ENCODE measurements around the gene N4BP2L2.

The N4BP2L2 gene

DNA sequence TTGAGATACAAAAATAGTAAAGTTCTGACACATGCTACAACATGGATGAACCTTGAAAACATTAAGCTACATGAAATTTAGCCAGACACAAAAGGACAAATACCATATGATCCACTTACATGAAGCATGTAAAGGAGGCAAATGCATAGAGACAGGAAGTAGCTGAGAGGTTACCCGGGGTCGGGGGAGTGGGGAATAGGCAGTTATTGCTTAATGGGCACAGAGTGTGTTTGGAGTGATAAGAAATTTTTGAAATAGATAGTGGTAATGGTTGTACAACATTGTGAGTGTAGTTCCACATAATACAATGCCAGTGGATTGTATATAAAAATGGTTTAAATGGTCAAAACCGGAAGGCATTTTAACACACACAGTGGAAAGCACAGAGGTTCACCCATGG lies 115.0 kb downstream of the N4BP2L2 start:
- no peak for DNase-seq

DNA sequence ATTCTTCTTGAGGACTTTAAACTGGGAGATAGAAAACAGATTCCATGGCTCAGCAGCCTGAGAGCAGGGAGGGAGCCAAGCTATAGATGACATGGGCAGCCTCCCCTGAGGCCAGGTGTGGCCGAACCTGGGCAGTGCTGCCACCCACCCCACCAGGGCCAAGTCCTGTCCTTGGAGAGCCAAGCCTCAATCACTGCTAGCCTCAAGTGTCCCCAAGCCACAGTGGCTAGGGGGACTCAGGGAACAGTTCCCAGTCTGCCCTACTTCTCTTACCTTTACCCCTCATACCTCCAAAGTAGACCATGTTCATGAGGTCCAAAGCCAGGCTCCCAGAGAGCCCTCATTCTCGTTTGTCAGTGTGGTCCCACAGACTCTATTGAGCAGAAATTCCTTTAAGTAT lies 118.7 kb downstream of the N4BP2L2 start:
- no peak for DNase-seq

DNA sequence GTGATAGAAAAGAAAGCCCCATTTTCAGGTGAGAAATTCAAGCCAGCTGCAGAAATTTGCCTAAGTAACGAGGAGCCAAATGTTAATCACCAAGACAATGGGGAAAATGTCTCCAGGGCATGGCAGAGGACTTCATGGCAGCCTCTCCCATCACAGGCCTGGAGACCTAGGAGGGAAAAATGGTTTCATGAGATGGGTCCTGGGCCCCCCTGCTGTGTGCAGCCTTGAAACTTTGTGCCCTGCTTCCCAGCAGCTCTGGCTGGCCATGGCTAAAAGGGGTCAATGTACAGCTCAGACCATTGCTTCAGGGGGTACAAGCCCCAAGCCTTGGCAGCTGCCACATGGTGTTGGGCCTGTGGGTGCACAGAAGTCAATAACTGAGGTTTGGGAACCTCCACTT lies 120.6 kb downstream of the N4BP2L2 start:
- DNase-seq = no peak

DNA sequence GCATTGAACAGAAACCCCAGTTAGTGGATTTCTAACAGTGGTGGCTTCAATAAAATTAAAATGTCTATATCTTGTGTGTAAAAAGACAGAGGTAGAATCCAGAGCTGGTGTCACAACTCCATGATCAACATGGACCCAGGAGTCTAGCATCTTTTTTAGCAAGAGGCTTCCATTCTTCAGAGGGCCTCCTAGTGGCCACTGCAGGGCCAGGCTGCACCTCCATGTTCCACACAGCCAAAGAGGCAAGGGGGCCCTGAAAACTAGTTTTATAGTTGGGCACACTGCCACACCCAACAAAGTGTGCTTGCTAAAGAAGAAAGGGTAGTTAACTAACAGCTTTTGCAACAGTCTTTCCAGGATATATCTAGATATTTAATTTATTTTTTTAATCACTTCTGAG lies 123.6 kb downstream of the N4BP2L2 start:
- DNase-seq = no peak

DNA sequence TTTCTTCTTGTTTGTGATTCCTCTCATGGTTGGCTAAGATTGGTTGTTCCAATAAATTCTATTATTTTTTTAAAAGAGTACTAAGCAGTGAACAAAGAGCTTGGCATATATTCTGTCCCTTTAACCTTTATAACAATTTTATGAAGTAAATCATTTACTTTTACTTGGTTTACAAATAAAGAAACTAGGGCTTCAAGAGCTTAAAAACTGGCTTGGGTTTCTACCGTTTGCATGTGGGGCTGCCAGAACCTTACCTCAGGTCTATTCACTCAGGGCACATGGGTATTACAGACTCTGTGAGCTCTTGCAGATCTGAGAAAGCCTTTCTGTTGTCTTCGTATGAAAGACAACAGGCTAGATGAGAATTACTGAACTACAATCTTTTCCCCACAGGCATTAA lies 124.0 kb downstream of the N4BP2L2 start:
- DNase-seq = no peak

DNA sequence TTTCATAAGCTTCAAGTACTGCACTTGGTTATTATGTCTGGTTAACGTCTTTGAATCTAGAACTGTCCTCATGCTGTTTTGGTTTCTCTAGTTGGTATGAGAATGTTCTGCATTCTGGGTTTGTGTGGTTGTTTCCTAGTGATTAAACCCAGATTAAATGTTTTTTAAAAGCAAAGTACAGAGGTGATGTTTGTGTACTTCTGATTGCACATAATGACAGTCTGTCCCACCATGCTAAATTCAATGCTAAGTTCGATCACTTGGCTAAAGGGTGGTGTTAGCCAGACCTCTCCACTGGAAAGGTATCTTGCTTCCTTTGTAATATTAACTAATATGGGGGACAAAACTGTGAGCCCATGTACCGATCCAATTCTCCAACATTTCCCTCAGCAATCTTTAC lies 125.3 kb downstream of the N4BP2L2 start:
- no peak for DNase-seq

DNA sequence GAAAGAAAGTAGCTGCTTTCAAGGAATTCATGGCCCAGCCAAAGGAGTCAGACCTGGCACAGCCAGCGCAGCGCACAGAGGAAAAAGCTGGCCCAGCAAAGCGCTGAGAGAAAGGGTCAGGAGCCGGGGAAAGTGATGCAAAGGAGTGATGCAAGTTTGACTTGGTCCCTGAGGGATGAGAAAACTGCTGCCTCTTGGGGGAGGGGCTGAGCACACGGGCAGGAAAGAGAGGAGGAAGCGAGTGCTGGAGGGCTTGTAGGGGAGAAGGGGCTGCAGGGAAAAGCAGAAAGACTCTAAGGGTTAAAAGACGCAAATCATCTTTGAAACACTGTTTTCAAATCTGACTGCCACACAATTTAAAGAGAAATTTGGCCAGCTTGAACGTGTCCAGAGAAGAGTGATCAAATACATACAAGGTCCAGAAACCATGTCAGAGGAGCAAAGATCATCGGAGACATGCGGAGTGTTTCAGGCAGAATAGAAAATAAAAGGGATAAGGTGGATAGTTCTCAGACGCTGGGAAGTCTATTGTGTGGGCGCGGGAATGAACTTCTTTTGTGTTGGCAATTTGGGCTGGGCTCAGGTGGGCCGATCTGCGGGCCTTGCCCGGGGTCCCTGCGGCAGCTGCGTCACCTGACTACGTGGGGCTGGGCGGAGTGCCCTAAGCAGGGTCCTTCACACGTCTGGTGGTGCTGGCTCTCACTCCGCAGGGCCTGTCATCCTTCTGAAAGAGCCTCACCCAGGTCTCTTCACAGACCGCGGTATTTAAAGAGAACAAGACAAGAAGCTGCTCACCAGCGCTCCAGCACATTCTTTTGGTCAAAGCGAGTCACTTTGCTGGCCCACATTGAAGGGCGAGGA lies 128.8 kb downstream of the N4BP2L2 start:
- no peak for DNase-seq

DNA sequence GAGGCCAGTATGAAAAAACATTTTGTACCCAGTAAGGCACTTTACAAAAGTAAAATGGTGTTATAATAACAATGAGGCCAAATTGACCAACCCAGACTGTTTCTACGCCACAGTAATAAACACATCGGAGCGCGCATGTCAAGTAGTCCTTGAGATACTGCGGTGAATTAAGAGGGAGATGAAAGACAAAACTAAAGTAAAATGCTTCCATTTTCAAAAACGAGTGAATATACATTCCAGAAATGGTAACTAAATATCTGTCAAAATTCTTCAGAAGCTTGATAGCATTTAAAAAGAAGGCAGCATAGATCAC lies 129.6 kb downstream of the N4BP2L2 start:
- no peak for DNase-seq

DNA sequence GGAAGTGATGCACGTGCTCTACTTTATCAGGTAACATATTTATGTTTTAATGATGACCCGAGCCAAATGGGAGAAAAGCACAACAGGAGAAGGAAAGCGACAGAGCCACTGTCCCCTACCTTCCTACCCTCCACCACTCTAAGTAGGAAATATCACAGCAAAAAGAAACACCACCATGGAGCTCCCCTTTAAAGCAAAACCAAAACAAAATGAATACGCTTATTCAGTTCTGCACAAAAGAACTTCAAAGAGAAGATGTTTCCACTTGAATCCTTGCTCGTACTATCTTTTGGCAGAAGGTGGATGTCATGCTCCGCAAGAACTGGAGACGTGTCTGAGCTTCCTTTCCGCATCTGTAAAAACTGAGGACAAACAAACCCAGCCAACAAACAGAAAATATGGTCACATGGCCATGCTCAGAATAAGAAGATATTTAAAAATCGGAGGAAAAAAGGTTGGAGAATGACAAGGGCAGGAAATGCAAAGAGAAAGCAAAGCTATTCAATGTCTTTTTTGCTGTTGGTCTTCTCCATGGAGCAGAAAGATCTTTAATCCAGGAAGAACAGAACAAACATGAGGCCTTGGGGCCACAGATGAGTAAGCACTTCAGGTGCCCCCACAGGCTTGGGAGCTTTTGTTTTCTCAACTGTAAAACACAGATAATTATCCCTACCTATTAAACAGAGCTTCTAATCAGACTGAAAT lies 130.1 kb downstream of the N4BP2L2 start:
- DNase-seq = no peak

DNA sequence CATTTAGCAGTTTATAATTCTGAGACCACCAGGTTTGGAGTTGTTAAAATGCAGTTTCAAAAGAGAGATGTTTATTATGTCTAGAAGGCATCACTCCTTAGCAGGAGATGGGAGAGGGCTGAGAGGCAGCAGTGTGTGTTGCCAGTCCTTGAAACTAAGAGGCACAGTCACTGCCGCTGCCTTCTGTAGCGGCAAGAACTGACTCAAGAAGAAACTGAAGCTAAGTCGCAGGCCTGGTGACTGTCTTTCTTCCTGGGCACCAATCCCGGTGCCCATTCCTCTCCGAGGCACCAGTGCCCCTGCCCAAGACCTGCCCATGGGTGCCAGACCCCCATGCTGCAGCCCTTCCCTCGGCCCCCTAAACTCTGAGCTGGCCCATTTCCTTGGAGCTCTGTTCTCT lies 130.7 kb downstream of the N4BP2L2 start:
- no peak for DNase-seq

DNA sequence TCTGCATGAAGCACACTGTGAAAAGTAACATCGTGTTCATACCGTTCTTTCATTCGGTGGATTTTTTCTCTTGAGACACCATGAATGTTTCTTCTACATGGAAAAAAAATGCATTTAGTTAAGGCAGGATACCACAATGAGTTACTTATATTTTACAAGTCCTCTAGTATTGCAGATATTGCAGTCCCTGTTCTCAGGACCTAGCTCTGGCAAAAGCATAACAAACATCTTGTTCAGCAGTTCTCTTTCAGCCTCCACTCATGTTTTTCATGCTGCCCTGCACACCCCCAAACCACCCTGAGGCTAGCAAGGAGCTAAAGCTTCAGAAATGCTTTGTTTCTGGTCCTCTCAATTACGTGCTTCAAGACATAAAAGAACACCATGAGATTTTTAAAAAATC lies 135.5 kb downstream of the N4BP2L2 start:
- DNase-seq = no peak

DNA sequence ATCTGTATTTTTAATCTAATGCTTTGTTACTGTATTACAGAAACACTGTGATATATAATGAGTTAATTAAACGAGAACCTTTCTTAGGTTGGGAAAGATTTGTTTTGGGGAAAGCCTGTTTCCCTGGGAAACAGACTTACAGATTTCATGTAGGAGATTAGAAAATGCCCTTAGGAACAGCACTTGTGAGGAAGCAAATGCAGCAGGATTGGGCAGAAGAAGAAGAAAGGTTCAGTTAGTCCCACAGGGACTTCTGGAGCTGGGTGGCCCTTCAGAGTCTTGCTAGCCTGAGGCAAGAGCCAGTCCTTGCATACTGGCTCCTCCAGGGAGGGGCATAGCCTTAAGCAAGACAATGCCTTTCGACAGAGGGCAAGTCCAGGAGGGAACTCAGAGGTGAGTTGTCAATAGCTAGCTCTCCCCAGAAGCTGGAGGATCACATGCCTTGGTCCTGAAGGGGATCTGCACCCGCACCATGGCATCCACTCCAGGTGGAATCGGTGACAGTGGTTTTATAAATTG lies 147.4 kb downstream of the N4BP2L2 start:
- no peak for DNase-seq

DNA sequence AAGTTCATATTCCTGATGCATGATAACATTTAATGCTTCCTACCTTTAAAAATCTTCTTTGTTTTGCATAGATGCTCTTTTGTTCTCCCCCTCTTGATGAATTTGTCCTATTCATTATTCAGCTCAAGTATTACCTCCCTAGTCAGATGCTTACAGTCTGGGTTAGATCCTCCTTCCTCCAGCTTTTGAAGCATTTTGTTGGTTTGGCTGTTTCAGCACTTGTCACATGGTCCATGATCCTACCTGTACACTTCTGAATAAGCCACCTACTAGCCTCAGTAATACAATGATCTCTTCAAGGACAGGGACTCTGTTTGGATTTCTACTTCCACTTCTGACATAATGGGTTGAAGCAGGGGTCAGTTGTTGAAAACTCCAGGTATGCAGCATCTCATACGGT lies 148.1 kb downstream of the N4BP2L2 start:
- no peak for DNase-seq

DNA sequence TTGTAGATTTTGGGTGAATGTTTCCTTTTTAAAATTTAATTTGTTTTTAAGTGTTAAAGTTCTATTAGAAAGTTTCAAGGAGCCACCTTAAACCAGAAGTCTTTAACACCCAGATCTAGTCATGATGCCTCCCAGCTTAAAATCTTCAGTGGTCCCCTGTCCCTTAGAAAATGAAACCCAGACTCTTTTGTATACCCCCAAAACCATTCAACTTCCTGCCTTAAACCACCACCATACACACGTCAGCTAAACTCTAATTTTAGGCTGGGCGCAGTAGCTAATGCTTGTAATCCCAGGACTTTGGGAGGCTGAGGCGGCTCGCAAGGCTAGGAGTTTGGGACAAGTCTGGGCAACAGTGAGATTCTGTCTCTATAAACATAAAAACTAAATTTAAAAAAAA lies 148.5 kb downstream of the N4BP2L2 start:
- DNase-seq = no peak

DNA sequence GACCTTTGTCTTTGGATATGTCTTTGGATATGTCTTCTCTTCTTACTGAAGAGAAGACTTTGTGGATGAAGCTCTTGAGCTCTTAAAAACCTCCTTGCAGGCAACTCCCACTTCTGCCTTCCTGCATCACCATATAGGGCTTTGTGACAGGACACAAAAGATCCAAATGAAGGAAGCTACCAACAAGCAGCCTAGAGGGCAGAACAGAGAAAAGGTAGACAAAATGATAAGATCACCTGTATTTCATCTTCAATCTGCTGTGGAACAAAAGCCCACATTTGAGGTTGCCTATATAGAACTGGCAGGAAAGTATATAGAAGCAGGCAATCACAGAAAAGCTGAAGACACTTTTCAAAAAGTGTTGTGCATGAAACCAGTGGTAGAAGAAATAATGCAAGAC lies 153.2 kb downstream of the N4BP2L2 start:
- DNase-seq = no peak

DNA sequence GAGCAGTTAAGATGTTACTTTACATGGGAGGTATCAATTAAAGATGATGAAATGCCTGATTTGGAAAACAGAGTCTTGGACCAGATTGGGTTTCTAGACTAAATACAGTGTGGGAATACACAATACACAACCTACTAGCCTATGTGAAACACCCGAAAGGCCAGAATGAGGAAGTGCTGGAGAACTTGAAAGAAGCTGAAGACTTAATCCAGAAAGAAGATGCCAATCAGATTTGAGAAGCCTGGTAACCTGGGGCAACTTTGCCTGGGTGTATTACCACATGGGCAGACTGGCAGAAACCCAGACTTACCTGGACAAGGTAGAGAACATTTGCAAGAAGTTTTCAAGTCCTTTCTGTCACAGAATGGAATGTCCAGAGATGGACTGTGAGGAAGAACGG lies 153.9 kb downstream of the N4BP2L2 start:
- no peak for DNase-seq

DNA sequence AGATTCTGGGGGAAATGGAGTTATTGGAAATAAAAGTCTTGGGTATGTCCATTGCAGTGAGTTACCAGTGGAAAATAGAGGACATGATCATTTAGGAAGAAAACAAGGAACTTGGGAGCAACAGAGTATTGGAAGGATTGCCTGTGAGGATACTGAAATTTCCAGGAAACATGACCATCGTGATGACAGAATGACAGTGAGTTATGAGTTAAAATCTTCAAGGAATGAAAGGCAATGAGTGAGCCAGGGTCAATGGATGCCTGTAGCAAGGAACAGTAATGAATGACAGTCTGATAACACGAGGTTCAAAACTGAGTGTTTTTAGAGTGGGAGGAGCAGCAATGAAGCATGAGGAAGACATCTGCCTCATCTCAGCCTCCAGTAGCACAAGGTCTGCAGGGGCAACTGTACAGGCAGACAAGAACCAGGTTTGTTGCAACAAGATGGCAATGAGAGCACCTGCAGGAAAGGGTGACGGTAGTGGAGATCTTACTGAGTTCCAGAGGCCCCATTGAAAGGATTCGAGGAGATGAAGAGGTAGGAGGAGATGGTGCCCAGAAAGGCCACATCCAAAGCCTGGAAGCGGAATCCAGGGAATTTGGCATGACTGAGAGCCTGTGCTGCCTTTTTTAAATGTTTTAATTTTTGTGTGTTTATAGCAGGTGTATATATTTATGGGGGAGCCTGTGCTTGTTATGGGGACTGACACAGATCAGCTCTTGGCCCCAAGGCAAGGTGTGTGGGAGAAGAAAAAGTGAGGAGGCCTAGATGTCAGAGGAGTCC lies 154.6 kb downstream of the N4BP2L2 start:
- DNase-seq = no peak
